HEK293 (cell line): ENCODE measurements around the gene HBP1.

ENCODE experiments used
- GLI4 ChIP-seq: fragments of 450-650 bp; formaldehyde crosslinking; IDR thresholded peaks from 2 replicates; pipeline ENCODE4 v1.5.1; 2016; ENCODE audit warnings: missing biosample characterization, missing genetic modification characterization
- KLF16 ChIP-seq: fragments of 450-650 bp; formaldehyde crosslinking; IDR thresholded peaks from 2 replicates; pipeline ENCODE4 v1.5.1; 2017; ENCODE audit warnings: missing biosample characterization, missing genetic modification characterization
- TCF7L2 ChIP-seq: IDR thresholded peaks from 2 replicates; pipeline ENCODE4 v1.6.1; 2011; ENCODE audit warnings: low read depth, mild to moderate bottlenecking, inconsistent platforms, low read length, moderate library complexity, borderline replicate concordance
- TRIM28 ChIP-seq: IDR thresholded peaks from 2 replicates; pipeline ENCODE4 v1.6.1; 2011; ENCODE audit warnings: low read length, control low read depth, borderline replicate concordance
- YY1 ChIP-seq: fragments of 450-650 bp; formaldehyde crosslinking; IDR thresholded peaks from 2 replicates; pipeline ENCODE4 v1.5.1; 2018; ENCODE audit warnings: missing biosample characterization, missing genetic modification characterization
- ZNF133 ChIP-seq: fragments of 450-650 bp; formaldehyde crosslinking; IDR thresholded peaks from 2 replicates; pipeline ENCODE4 v1.5.1; 2016; ENCODE audit warnings: missing biosample characterization, missing genetic modification characterization
- ZNF140 ChIP-seq: fragments of 450-650 bp; formaldehyde crosslinking; IDR thresholded peaks from 2 replicates; pipeline ENCODE4 v1.5.1; 2016; ENCODE audit warnings: missing biosample characterization, missing genetic modification characterization
- ZNF211 ChIP-seq: fragments of 450-650 bp; formaldehyde crosslinking; IDR thresholded peaks from 2 replicates; pipeline ENCODE4 v1.5.1; 2016; ENCODE audit warnings: low read depth, missing biosample characterization, missing genetic modification characterization
- ZNF266 ChIP-seq: fragments of 450-650 bp; formaldehyde crosslinking; IDR thresholded peaks from 2 replicates; pipeline ENCODE4 v1.5.1; 2016; ENCODE audit warnings: missing biosample characterization, missing genetic modification characterization, low read depth
- ZNF274 ChIP-seq, 2 experiments: fragments of 200-500 bp in 1 of 2; fragments of 450-650 bp in 1 of 2; sonication (Bioruptor generic) in 1 of 2; formaldehyde crosslinking in 1 of 2; IDR thresholded peaks; 2 replicates each; pipeline versions ENCODE4 v1.5.1 to v1.6.1; 2014 to 2016; ENCODE audit warnings: borderline replicate concordance in 1 of 2, inconsistent platforms in 1 of 2, low read length in 1 of 2, missing biosample characterization in 1 of 2, missing genetic modification characterization in 1 of 2
- ZNF362 ChIP-seq: fragments of 450-650 bp; formaldehyde crosslinking; IDR thresholded peaks from 2 replicates; pipeline ENCODE4 v1.5.1; 2016; ENCODE audit warnings: missing biosample characterization, missing genetic modification characterization
- ZNF629 ChIP-seq: fragments of 450-650 bp; formaldehyde crosslinking; IDR thresholded peaks from 2 replicates; pipeline ENCODE4 v1.5.1; 2017; ENCODE audit warnings: missing biosample characterization, missing genetic modification characterization
- TF ChIP-seq, protein P1 (sequence below): fragments of 450-650 bp; formaldehyde crosslinking; IDR thresholded peaks from 2 replicates; pipeline ENCODE4 v1.5.1; 2016; ENCODE audit warnings: missing biosample characterization, missing genetic modification characterization

GRCh38 chr7:107203607-107204006 is 34.8 kb downstream of the HBP1 start:
- TF ChIP-seq, protein P1, sequence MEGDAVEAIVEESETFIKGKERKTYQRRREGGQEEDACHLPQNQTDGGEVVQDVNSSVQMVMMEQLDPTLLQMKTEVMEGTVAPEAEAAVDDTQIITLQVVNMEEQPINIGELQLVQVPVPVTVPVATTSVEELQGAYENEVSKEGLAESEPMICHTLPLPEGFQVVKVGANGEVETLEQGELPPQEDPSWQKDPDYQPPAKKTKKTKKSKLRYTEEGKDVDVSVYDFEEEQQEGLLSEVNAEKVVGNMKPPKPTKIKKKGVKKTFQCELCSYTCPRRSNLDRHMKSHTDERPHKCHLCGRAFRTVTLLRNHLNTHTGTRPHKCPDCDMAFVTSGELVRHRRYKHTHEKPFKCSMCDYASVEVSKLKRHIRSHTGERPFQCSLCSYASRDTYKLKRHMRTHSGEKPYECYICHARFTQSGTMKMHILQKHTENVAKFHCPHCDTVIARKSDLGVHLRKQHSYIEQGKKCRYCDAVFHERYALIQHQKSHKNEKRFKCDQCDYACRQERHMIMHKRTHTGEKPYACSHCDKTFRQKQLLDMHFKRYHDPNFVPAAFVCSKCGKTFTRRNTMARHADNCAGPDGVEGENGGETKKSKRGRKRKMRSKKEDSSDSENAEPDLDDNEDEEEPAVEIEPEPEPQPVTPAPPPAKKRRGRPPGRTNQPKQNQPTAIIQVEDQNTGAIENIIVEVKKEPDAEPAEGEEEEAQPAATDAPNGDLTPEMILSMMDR = no peak
- no peak for TF ChIP-seq YY1 (tag by site-specific recombination)
- TF ChIP-seq ZNF266 = no peak
- TF ChIP-seq ZNF629 (tag by site-specific recombination) = no peak
- TF ChIP-seq TRIM28 = no peak
- TF ChIP-seq KLF16 (tag by site-specific recombination) = no peak
- TF ChIP-seq ZNF362 = no peak
- TF ChIP-seq ZNF140 (tag by site-specific recombination) = no peak
- no peak for TF ChIP-seq ZNF274 (IDR thresholded peaks at IDR 0.05; ENCODE audit: low read length)
- no peak for TF ChIP-seq ZNF274 (tag by site-specific recombination; IDR thresholded peaks at IDR 0.05; ENCODE audit: borderline replicate concordance)
- TF ChIP-seq ZNF133 = no peak
- no peak for TF ChIP-seq ZNF211 (tag by site-specific recombination)
- no peak for TF ChIP-seq TCF7L2
- TF ChIP-seq GLI4 (tag by site-specific recombination) = no peak
